ENCODE data around the gene CDKN2B-AS1.

- TF ChIP-seq CTCF (IDR thresholded peaks at IDR 0.05): no peak
- TF ChIP-seq ZFX (IDR thresholded peaks at IDR 0.05; ENCODE audit: borderline replicate concordance): no peak
Observed at GRCh38 chr9:22054076-22054475, 59.5 kb downstream of the CDKN2B-AS1 start.
